GM21786 (cell line): ENCODE results near the gene AP4B1.
"Not testable (repeated sequence)": the region's sequence is repeated elsewhere in the genome, so short reads cannot be mapped to it uniquely, and the experiment has no call there.

ENCODE experiments used
- ATAC-seq: cut with Tn5 transposase; IDR thresholded peaks from one replicate; pipeline ENCODE4 v1.9.1; 2021; ENCODE audit not compliant: unreplicated experiment

Gene AP4B1

GRCh38 chr1:113904674-113905434 lies at the start of gene AP4B1, which contains the start of gene DCLRE1B:
TSS of gene AP4B1 (minus strand) at chr1:113904799. CDS start at chr1:113904717, 82 bp downstream.
TSS of gene DCLRE1B (plus strand) at chr1:113905326. CDS start at chr1:113905587, 261 bp downstream.
- peak; percentile 86 for ATAC-seq

GRCh38 chr1:113951719-113952118 lies 47.1 kb upstream of the AP4B1 start:
- ATAC-seq, result no peak

GRCh38 chr1:113950908-113951307 lies 46.3 kb upstream of the AP4B1 start:
- ATAC-seq, result no peak

- no peak for ATAC-seq
These were observed 44.4 kb upstream of the AP4B1 start for GRCh38 chr1:113949007-113949406.

GRCh38 chr1:113948151-113948550 lies 43.6 kb upstream of the AP4B1 start:
- not testable (repeated sequence) for ATAC-seq

GRCh38 chr1:113947388-113948107 lies 42.9 kb upstream of the AP4B1 start:
- ATAC-seq, result no peak

DNA sequence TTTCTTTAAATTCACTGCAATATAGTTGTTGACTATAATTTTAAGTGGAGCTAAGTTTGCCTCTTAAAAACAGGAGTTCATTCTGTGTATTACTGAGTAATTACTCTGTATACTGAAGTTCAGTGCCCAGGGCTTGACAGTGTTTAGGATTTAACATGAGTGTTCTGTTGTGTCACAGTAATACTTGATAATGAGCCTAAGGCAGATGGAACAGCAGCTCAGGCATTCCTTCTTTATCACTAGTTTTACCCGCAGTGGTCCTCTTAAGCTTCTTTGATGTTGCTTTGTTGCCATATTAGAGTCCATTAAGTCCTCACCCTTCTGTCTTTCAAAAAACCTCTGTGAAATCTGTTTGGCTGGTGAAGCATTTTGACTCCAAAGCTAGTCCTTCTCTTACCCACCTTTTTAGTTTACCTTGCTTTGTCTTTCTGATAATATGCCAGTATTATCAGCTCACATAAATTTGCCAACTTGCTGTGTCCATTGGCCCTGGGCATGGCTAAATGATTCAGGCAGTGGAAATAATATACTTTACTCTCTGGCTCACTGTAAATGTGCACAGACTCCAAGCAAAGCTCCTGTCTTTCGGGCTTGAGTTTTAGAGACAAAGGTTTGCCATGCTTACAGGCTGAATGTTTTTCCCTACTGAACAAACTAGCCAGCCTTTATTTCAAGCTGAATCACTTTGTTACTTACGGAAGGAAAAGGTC lies 42.2 kb upstream of the AP4B1 start:
- no peak for ATAC-seq

GRCh38 chr1:113946112-113946511 lies 41.5 kb upstream of the AP4B1 start:
- no peak for ATAC-seq

GRCh38 chr1:113945329-113945728 lies 40.7 kb upstream of the AP4B1 start:
- no peak for ATAC-seq

DNA sequence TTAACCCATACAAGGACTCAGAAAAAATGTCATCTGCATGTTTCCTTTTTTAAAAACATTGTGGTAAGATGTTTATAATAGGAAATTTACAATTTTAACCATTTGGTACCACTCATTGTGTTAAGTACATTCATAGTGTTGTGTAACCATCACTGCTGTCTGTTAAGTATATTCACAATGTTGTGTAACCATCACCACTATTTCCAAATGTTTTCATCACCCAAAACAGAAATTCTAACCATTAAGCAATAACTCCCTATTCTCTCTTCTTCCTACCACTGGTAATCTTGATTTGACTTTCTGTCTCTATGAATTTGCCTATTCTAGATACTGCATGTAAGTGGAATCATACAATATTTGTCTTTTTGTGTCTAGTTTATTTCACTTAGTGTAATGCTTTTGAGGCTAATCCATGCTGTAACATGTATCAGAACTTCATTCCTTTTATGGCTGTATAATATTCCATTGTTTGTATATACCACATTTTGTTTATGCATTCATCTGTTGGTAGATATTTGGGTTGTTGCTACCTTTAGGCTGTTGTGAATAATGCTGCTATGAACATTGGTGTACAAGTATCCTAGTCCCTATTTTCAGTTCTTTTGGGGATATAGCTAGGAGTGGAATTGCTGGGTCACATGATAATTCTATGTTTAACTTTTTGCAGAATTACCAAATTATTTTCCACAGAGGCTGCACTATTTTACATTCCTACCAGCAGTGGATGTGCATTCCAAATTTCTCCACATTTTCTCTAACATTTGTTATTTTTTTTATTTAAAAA lies 38.6 kb upstream of the AP4B1 start:
- ATAC-seq, result no peak

- no peak for ATAC-seq
These were observed 37.9 kb upstream of the AP4B1 start for GRCh38 chr1:113942527-113942926.

DNA sequence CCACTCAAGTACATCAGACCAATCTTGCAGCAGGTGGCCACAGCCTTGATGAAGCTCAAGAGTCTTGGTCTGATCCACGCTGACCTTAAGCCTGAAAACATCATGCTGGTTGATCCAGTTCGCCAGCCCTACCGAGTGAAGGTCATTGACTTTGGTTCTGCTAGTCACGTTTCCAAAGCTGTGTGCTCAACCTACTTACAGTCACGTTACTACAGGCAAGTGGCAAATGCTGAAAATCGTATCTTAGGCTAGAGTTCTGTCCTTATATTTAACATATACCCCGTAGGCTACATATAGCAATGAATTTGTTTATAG lies 36.6 kb upstream of the AP4B1 start:
- no peak for ATAC-seq

- peak; percentile 50 for ATAC-seq
These were observed 36.0 kb upstream of the AP4B1 start for GRCh38 chr1:113940365-113941244.

GRCh38 chr1:113938192-113938591 lies 33.6 kb upstream of the AP4B1 start:
- ATAC-seq, result no peak

- ATAC-seq, result no peak
These were observed 32.5 kb upstream of the AP4B1 start for GRCh38 chr1:113937146-113937545.

- ATAC-seq, result no peak
These were observed 31.4 kb upstream of the AP4B1 start for GRCh38 chr1:113935970-113936369.

- no peak for ATAC-seq
These were observed 30.6 kb upstream of the AP4B1 start for GRCh38 chr1:113935176-113935575.

DNA sequence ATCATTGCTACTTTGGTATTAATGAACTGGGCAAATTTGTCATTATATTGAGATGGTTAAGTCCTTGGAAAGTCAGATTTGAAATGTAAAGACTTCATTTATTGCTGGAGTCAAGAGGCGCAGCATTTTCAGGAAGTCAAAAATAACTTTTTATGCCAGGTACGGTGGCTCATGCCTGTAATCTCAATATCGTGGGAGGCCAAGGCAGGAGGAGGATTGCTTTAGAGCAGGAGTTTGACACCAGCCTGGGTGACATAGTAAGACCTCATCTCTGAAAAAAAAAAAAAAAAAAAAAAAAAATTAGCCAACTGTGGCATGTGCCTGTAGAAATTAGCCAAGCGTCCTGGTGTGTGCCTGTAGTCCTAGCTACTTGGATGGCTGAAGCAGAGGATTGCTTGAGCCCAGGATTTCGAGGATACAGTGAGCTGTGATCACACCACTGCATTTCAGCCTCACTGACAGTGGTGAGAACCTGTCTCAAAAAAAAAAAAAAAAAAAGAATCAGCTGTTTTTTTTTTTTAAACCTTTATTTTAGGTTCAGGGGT lies 30.0 kb upstream of the AP4B1 start:
- no peak for ATAC-seq

DNA sequence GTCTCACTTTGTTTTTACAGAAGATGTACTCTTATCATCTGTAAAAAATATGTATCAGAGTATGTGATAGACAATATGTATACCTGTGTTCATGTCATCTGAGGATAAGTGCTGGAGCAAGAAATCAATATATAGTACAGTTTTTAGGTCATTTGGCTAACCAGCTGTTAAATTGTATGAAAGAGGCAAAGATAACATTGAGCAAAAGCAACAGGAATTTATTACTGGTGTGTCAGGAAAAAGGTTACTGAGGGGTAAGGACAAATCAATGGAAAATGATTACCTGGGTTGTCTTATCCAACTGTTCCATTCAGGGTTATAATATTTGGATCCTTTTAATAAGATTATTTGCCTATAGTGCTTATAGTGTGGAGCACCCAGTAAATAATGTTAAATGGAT lies 29.4 kb upstream of the AP4B1 start:
- no peak for ATAC-seq

DNA sequence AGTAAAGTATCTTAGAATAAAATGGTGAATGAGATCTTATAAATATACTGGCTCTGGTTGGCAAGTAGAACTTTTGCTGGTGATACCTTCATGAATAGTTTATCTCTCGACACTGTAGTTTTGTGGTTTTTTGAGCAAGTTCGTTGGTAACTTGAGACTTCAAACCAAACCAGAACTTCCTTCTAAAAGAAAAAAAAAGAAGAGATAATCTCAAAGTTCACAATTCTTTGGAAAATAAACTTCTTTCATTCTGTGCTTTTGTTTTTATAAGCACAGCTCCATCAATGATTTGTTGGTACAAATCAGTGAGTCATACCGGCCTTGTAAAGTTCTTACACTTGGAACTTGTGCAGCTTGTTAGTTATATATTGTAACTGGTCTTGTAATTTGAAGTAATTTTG lies 26.9 kb upstream of the AP4B1 start:
- ATAC-seq, result no peak
